Measurements from ENCODE around the gene DENND5A.

DNA sequence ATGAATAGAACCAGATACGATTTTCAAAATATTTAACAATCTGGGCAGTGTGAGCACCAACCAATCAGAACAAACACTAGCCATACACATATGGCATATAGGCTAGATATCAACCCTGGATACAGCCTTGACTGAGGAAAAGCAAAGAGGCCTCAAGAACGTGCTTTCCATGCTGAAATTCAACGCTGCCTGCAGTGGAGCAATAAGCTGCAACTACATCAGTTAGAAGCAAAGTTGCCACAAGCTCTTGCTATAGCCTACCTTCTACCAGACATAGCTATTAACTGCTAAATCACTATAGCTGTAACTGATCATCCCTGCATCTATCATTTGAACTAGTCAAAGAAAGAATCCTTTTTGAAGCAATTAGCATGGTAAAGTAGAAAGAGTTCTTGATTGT, 42.5 kb downstream of the DENND5A start:
- TF ChIP-seq, protein P1, sequence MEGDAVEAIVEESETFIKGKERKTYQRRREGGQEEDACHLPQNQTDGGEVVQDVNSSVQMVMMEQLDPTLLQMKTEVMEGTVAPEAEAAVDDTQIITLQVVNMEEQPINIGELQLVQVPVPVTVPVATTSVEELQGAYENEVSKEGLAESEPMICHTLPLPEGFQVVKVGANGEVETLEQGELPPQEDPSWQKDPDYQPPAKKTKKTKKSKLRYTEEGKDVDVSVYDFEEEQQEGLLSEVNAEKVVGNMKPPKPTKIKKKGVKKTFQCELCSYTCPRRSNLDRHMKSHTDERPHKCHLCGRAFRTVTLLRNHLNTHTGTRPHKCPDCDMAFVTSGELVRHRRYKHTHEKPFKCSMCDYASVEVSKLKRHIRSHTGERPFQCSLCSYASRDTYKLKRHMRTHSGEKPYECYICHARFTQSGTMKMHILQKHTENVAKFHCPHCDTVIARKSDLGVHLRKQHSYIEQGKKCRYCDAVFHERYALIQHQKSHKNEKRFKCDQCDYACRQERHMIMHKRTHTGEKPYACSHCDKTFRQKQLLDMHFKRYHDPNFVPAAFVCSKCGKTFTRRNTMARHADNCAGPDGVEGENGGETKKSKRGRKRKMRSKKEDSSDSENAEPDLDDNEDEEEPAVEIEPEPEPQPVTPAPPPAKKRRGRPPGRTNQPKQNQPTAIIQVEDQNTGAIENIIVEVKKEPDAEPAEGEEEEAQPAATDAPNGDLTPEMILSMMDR (IDR thresholded peaks at IDR 0.05): no peak
- TF ChIP-seq POLR2AphosphoS5 (IDR thresholded peaks at IDR 0.05) (no peak), EP300 (IDR thresholded peaks at IDR 0.05) (no peak), POLR2A (IDR thresholded peaks at IDR 0.05) (no peak)
